Measurements from ENCODE around the gene FHOD3. TPM values are rescaled to one million over a fixed set of nuclear protein-coding genes. Genes with fewer than 3 reads are reported as not detected.

Gene FHOD3
- total and polyA plus RNA-seq, 2 of the 8 experiments (the other 6 are each of a cell fraction or from before 2014, with no cell fraction given): 9.7 to 10.5 TPM

- H3K23me2 ChIP-seq (ENCODE audit: low read depth, low read length): no peaks in the 10 kb centered on the region
- no peak overlapping the region for H3K23ac ChIP-seq (ENCODE audit: insufficient read length)
- no peak overlapping the region for H4K5ac ChIP-seq (ENCODE audit: insufficient read length, low read depth, low read length)
- H4K8ac ChIP-seq (ENCODE audit: extremely low read depth, insufficient read depth, low read length): no peak overlapping the region
- H4K91ac ChIP-seq (replicated peaks; ENCODE audit: insufficient read length, low read length): no peak overlapping the region
- FAIRE-seq (peak; percentile 32), DNase-seq (ENCODE audit: low read depth in 1 of 2, low spot score in 2 of 2) (no peak)
- no peak overlapping the region for H3K4ac ChIP-seq (replicated peaks; ENCODE audit: insufficient read length, low read depth, low read length)
- whole genome bisulfite sequencing, 2 experiments (ENCODE audit: extremely low coverage in 1 of 2, insufficient coverage in 1 of 2, insufficient read length in 1 of 2, insufficient replicate concordance in 2 of 2, low coverage in 1 of 2, low lambda C conversion rate in 2 of 2, missing lambda C conversion rate in 1 of 2): 90% methylated on average over 6 of the region's 6 CpGs; no CpG with 5 or more reads in 1 of the 2 experiments
- no peak overlapping the region for H2BK120ac ChIP-seq (replicated peaks; ENCODE audit: low read depth, low read length)
- H3K56ac ChIP-seq (replicated peaks; ENCODE audit: insufficient read length, low read depth, low read length): no peak overlapping the region
- no peak overlapping the region for H2BK12ac ChIP-seq (ENCODE audit: low read depth, low read length)
- POLR2A ChIA-PET (ENCODE audit: partially characterized antibody): no interaction called here
- no peaks in the 10 kb centered on the region for H4K20me1 ChIP-seq (replicated peaks in 1 of 2; ENCODE audit: control insufficient read depth in 1 of 2, insufficient read depth in 2 of 2, low read length in 2 of 2)
- H3K9me3 ChIP-seq (ENCODE audit: insufficient read depth in 2 of 2, low read depth in 1 of 2, low read length in 1 of 2): no peaks in the 10 kb centered on the region
- no peak overlapping the region for H2AK5ac ChIP-seq (ENCODE audit: low read depth, low read length)
- no peak overlapping the region for H3K18ac ChIP-seq (ENCODE audit: extremely low read depth, low read length)
- H3K4me1 ChIP-seq (replicated peaks in 1 of 4; ENCODE audit: control insufficient read depth in 3 of 4, insufficient read depth in 4 of 4, low read length in 3 of 4): peaks cover 0 to 10% (median 7%) of the 10 kb centered on the region in 4 experiments; a peak in 6 of 7 replicates
- peak overlapping the region; percentile 40; the same call in 1 of the 2 replicates for H2BK15ac ChIP-seq (ENCODE audit: low read length)
- H3K79me2 ChIP-seq (ENCODE audit: control insufficient read depth in 1 of 2, insufficient read depth in 2 of 2, low read length in 2 of 2): no peaks in the 10 kb centered on the region; a peak in 1 of 4 replicates
- CTCF ChIA-PET (ENCODE audit: partially characterized antibody): interaction anchor here (0.7 to 1.8 kb wide), 5 partner anchors 11 to 81 kb away, joined by 3 to 5 read pairs (median 3); no protein-coding TSS in a partner anchor
- no peak overlapping the region for H3K4me3 ChIP-seq (ENCODE audit: extremely low read depth in 1 of 4, insufficient read depth in 2 of 4, low read depth in 3 of 4, low read length in 4 of 4)
- H2BK5ac ChIP-seq (ENCODE audit: low read depth, low read length): no peak overlapping the region
- H3K27me3 ChIP-seq (replicated peaks in 1 of 4; ENCODE audit: control insufficient read depth in 3 of 4, extremely low read depth in 1 of 4, insufficient read depth in 3 of 4, low read length in 3 of 4): no peaks in the 10 kb centered on the region
- no peak overlapping the region for H3K27ac ChIP-seq (ENCODE audit: low read depth, low read length)
- peak overlapping the region in 1 of 2 experiments; percentile 17; a peak in 1 of 4 replicates for H3K4me2 ChIP-seq (ENCODE audit: insufficient read depth in 1 of 2, low read depth in 2 of 2, low read length in 2 of 2)
- H3K9ac ChIP-seq (replicated peaks in 1 of 4; ENCODE audit: extremely low read depth in 1 of 4, low read depth in 3 of 4, low read length in 3 of 4): no peak overlapping the region
- no peaks in the 10 kb centered on the region for H3K36me3 ChIP-seq (ENCODE audit: control insufficient read depth in 2 of 4, insufficient read depth in 4 of 4, low read length in 3 of 4)
- H2BK20ac ChIP-seq (ENCODE audit: low read length): no peak overlapping the region
- H3K14ac ChIP-seq (ENCODE audit: insufficient read length): no peak overlapping the region
- H2AFZ ChIP-seq (ENCODE audit: low read length): no peak overlapping the region
- H3K79me1 ChIP-seq (ENCODE audit: low read depth, low read length): no peaks in the 10 kb centered on the region; the same call in 1 of the 2 replicates
- no peak for TF ChIP-seq POLR2AphosphoS5 (IDR thresholded peaks at IDR 0.05; ENCODE audit: low read depth, low read length)
- no peak for TF ChIP-seq CHD2 (IDR thresholded peaks at IDR 0.05; ENCODE audit: low read length)
Observed at GRCh38 chr18:36492604-36493329, 195.3 kb downstream of the FHOD3 start.
